CD4-positive, alpha-beta T cell treated with Interleukin-21 for 1 hour (primary cell): Measurements from ENCODE around the gene FIGLA.

ENCODE experiments used
- DNase-seq: peaks from one replicate; pipeline ENCODE4 v3.0.0-alpha.2; 2020

Gene FIGLA

DNA sequence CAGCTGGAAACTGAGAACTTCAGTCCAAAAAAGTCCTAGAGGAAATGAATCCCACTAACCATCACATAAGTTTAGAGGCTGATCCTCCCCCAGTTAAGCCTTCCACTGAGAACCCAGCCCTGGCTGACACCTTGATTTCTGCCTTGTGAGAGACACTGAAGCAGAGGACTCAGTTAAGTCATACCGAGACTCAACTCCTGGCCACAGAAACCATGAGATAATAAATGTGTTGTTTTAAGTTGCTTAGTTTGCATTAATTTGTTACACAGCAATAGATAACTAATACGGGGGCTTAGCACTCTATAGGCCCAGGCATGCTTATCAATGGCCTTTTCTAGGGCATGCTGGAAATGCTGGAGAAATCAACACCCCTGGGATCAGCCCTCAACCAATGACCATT lies 19.0 kb downstream of the FIGLA start:
- DNase-seq, result no peak

DNA sequence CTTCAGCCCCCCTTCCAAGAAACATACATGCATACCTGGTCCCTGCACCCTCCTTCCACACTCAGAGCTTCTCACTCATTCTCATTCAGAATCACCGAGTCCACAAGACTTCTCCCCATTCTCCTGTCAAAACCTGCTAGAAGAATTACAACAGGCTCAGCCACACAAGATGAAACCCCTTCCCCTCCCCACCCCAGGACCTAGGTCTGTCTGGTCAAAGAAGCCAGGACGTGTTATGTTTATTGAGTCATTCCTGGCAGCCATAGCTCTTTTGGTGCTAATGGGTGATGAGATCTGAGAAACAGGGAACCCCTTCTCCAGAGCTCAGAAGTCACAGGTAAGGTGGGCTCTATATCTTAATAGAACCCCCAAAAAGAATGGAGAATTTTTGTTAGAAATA lies 21.0 kb downstream of the FIGLA start:
- no peak for DNase-seq

DNA sequence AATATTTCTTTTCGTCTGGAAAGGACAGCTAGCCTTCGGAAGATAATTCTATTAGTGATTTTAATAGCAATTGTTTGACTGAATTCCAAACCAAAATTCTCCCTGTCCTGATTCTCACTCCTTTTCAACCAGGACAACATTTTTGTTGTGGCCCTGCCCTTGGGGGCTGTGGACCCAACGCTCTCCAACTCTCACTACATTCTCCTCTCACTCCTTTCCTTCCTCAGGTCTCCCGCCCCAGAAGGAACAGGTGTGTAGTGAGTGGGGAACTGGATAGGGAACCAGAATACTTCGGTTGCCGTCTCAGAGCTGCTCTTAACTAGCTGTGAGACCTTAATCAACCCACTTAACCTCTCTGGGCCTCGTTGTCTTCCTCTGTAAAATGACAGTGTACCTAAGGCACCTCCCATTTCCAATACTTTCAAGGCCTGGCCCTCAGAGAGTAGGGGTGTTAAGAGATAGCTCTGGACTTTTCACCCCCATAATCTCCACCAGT lies 21.8 kb downstream of the FIGLA start:
- DNase-seq, result no peak

DNA sequence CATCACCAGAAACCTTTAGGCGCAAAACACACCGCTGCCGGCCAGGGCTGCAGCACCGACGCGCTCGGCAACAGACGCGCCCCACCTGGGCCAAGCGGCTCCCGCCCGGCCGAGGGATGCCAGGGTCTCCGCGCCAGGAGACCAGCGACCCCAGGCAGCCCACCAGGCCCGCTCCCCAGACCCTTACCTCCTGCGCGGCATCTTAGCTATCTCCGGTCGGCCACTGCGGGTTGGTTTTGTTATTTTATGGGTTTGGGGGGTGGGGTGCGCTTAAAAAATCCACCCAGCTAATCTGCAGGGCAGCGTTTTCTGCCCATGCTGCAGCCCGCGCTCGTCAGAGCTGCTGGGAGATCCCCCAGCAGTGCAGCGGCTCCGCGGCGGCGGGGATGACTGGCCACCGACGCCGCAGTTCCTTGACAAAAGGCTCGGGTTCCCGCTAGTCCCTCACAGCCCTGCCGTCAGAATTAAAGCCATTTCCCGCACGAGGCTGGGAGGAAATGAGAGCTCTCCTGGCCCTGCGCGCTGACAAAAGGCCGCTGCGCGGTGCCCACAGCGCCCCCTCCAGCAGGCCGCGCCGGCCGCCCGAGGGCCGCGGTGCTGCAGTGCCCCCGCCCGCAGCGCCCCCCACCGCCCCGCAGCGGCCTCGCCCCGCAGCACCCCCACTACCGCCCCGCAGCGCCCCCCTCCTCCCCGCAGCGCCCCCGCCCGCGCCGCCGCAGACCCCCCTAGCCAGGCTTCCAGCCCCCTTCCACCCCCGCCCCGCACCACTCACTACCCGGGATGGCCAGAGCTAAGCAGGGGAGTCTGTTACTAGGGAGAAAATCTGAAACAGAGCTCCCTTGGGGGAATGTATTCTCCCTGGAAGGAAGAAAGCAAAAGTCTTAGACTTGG lies 22.5 kb downstream of the FIGLA start, which contains the start of gene ADD2:
TSS of gene ADD2 (minus strand) at position 502 of the 891 bp plus-strand sequence. CDS start 61,792 bp downstream, outside the sequence.
- DNase-seq, result peak; percentile 41

DNA sequence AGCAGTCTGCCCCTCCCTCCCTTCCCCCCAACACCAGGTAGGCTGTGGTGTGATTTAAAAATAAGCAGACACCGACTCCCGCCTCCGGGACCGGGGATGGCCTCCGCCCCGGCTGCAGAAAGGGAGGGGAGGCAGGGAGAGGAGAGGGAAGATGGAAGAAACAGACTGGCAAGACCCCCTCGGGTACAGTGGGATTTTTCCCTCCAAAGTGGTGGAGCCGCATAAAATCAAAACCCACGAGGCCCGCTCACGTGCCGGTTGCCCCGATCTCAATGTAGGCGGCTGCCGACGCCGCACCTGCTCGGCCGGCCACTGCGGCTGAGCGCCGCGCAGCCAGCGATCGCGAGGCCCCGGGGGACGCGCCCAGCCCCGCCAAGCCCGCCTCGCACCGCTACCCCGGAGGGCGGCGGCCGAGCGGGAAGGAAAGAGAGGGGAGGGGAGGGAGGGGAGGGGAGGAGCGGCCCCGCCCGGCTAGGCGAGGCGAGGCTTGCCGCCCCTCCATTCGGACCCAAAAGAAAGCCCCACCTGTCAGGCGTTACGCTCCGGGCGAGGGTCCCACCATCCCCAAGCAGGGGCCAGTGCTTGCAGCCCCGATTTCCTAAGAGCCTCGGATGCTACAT lies 23.3 kb downstream of the FIGLA start:
- DNase-seq, result no peak

DNA sequence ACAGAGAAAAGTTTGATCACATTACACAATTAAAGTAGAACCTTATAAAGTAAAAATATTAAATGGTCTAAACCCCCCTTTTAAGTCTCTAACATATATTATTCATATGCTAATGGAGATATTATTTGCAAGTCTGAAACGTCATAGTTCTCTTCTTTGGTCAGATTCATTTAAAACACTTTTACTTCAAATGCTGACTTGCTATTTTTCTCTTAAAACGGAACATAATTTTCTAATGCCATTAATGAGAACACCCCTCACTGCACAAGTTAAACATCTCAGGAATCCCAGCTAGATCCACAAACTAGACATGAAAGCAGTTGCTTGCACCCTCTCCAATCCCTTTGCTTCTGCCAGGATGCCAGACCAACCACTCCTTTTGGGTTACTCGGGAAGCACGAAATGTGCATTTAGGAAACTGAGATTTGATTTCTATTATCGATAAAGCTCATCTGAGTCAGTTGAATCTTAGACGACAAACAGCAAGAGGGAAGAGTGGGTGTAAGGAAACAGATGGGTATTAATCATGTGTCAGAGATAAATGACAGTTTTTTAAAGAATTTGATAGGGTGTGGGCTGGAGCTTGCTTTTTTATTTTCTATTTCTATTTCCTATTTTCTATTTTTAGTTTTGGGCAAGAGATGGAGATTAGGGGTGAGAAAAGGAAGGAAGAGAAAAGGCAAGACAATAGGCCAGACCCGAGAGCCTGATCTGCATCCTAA lies 23.9 kb downstream of the FIGLA start:
- DNase-seq, result no peak

DNA sequence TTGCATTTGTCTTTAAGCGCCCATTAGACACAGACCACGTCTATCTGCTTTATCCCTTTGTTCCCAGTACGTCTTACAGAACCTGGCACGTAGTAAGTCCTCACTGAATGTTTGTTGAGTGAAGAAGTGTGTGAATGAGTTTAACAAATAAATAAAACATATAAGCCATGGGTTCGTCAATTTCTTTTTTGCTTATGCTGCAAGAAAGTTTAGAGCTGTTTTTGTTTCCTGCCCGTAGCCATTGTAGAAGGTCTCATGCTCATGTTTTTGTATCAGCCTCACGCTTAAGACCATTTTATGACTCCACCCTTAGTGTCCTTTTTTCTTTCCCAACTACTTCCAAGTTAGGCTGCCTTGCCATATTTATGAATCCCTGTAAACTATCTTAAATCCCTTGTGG lies 24.9 kb downstream of the FIGLA start:
- no peak for DNase-seq

DNA sequence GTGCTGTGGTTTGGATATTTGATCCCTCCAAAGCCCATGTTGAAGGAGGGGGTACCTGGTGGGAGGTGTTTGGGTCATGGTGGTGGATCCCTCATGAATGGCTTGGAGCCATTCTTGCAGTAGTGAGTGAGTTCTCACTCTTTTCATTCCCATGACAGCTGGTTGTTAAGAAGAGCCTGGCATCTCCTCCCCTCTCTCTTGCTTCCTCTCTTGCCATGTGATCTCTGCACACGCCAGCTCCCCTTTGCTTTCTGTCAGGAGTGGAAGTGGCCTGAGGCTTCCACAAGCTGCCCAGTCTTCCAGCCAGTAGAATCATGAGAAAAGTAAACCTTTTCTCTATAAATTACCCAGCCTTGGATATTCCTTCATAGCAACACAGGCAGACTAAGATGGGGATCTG lies 31.0 kb downstream of the FIGLA start:
- DNase-seq, result no peak

DNA sequence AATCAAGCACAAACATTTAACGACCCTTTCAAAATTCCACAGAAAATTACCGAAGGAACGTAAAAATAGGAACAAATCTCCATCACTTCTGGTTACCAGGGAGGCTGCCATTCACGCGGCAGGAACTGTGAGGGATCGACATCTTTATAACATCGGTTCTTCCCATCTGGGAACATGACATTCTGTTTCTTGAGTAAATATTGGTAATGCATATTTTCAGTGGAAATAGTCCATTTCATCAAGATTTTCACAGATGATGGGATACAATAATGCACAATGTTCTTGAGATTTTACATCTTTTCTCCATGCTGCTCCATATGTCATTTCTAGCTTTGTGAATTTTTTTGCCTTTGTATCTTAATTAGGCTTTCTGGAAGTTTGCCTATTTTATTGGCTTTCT lies 32.5 kb downstream of the FIGLA start:
- no peak for DNase-seq

DNA sequence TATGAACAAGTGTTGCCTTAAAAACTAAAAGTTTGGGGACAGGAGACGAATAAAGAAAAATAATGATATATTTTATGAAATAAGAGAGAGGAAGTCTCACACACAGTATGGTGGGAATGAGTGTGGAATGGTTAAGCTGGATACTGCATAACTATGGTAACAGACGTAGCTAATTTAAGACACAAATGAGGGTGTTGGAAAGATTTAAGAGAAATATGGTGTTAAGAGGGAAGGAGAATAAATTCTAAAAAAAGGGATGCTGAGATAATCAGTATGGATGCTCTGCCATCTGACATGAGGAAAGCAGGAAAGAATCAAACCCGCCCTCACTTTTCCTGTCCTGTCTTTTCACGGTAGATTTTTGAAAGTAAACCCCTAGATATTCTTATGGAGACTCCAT lies 33.1 kb downstream of the FIGLA start:
- no peak for DNase-seq

DNA sequence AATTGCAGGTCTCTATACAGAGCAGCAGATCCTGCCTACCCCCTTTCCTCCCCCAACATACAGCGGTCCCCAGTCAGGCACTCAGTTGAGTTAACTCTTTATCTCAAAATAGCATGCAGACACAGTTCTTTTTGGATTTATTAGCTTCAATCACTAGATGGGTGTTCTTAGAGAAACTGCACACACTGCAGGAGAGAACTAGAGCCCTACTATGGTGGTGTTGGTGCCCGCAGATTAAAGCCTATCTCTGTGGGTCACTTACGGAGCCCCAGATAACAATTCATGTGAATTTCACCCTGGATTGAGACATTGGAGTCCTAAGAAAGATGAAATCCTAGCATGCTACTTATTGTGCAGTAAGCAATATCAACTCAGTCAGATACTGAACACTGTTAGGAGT lies 34.3 kb downstream of the FIGLA start:
- DNase-seq, result no peak

DNA sequence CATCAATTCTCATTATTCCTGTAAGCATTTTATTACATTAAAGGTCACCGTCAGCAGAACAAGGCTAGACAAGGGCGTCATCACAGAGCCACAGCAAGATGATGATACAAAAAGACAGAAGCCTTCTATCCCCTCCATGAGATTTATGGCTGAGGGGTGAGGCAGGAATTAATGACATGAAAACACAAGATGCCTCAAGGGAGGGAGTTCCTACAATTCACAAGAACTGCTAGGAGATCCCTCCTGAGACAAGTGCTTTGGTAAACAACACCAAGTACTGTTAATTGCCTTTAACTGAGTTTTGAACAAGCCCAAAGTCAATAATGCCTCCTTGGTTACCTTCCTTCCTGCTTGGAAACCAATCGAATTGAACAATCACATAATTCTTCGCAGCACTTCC lies 36.5 kb downstream of the FIGLA start:
- no peak for DNase-seq

DNA sequence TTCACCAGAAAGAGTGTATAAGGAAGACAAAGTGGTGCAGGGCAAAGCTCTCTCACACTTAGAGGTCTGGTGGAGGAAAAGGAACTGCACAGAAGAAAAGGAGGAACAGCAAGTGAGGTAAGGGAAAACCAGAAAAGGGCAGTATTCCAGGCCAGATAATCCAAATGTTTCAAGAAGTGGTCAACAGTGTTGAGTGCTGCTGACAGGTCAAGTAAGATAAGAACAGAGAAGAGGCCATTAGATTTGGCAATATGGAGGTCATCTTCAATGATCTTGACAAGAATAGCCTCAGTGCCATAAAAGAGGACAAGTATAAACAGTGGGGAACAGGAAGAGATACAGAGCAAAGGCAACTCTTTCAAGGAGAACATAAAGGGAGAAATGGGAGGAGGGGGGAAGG lies 37.4 kb downstream of the FIGLA start:
- DNase-seq, result no peak

DNA sequence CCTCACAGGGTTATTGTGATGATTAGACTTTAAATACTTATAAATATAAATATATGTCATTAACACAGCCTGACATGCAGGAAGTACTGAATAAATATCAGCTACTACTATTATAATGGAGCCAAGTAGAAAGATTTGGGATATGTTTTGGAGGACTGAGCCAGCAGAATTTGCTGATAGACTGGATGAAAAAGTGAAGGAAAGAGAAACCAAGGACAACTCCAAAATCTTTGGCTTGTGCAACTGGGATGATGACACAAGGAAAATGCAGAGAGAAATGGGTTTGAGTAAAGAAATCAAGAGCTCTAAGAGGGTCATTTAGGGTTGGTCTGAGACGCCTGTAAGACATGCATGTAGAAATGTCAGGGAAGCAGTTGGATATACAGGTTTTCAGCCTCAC lies 38.0 kb downstream of the FIGLA start:
- no peak for DNase-seq

DNA sequence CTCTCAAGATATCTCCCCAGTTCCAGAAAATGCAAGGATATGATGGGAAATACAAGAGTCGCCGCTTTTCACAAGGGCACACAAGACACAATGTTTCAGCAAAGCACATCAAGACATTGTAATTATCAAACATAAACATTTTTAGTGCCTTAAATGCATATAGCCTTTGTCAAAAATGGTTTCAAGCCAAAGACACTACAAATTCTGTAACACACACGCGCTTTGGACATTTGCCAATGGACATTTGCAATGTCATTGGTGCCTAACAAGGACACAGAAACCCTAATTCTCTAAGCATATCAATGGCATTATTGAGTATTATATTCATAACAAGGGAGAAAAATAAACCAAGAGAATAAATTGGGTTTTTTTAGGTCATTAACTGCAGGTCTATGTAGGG lies 38.6 kb downstream of the FIGLA start:
- DNase-seq, result no peak

DNA sequence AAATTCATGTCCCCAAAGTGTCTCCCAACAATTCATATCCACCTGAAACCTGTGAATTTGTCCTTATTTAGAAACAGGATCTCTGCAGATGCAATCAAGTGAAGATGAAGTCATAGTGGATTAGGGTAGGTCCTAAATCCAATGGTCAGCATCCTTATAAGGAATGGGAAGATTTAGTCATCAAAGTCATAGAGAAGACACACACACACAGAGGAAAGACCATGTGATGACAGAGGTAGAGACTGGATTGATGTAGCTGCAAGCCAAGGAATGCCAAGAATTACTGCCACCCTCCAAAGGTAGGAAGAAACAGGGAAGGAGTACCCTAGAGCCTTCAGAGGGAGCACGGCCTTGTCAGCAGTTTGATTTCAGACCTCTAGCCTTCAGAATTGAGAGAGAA lies 40.1 kb downstream of the FIGLA start:
- DNase-seq, result no peak

DNA sequence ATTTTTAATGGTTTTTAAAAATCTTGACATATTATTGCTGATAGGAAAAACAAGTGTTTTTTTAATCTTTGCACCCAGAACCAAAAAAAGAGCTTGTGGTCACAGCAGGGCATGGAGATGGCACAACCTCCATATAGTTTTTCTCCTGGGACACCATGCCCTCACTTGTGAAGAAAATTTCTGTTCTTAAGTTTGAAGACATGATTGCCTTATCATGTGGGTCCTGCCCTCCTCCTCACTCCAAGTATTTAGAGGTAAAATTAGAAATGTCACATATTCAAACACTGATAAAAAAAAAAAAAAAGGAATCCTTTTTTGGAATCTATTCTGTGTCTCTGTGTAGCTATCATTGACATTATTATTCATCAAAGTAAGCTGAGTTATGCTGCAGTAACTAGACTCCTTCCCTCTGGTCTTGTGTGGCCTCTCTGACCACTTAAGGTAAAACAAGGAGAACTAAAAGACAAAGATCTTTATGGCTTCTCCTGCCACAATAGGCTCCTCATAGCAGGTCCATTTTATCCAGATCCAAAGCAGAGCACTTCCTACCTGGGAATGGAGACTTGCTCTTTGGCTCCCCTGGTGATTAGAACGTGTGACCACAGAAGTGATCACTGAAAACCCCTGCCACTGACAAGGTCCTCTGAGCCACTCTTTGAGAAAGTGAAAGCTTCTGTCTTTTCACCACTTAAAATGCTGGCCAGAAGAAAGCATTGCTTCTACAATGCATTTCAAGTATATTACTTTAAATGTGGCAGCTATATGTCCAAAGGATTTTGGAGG lies 42.2 kb downstream of the FIGLA start:
- no peak for DNase-seq

DNA sequence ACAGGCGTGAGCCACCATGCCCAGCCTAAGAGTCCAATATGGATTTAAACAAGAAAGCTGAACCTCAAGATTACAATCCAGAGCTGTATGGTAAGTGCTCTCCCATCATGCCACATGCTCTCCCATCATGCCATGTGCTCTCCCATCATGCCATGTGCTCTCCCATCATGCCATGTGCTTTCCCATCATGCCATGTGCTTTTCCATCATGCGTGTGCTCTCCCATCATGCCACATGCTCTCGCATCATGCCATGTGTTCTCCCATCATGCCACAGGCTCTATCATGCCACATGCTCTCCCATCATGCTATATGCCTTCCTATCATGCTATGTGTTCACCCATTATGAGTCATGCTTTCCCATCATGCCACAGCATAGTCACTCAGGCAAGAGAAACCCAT lies 43.2 kb downstream of the FIGLA start:
- DNase-seq, result no peak

DNA sequence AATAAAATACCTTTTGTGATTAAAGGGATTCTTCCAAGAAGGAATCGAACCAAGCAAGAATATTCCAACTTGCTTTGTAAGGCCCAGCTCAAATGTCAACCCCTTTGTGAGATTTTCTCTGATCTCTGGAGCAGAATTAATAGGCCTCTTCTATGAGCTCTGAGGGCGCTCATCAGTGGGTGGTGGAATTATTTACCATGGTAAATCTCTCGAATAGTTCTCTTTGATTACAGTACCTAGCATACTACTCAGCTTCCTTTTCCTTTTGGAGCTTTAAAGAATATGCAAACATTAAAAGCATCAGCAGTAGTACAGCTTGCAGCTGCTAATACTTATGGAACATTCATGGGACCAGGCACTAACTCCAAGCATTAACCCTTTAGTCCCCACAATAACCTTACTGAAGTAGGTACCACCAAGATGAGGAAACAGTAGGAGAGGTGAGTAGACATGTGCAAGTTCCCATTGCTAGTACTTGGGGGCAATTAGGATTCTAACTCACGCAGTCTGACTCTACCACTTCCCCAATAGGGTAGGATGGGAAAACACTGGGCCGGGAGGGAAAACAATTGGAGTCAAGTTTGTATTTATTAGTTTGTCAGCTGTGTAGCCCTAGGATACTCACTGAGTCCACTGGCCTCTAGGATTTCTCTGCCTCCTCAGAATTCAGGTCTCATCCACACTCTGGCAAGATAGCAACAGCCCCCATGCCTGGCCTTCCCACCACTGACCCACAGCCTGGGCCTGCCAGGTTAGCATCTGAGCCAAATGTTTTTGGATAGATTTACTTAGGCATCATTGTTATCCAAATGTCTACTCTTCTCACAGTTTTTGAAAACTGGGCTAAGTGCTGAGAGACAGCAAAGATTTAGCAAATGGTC lies 44.1 kb downstream of the FIGLA start:
- DNase-seq, result no peak

DNA sequence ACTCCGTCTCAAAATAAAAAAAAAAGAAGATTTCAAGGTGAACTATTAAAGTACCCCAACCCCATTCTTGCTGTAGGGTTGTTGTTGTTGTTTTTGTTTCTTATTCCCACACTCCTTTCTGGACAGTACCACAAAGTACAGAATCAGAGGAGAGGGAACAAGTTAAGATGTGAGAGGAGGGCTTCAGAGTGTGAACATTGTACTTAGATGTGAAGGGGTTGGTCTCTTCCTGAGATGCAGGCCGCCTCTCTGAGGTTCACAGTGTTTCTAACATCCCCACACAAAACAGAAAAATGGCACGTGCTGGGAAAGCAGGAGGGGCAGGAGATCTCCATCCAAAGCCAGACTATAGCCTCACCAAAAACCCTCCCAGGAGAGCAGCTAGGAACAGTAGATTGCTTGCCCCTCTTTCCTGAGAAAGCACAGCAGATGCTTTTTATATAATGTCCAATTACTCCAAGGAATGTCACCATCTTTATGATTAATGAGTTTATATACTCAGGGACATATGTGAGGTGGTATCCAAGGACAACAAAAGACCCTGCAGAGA lies 45.1 kb downstream of the FIGLA start:
- no peak for DNase-seq

DNA sequence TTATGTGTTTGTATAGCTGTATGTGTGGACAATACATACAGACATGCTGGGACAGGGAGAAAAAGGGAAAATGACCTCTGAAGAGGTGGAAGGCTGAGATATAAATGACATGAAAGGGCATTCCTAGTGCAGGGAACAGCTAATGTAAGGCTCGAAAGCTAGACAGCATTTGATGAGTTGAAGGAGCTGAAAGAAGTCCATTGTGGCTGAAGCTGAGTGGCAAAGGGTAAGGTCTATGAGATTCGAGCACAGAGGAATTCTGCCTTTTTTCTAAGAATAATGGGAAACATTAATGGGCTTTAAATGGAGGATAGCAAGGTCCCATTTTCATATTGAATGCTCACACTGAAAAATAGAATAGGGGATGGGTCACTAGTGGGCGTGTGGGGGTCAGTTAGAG lies 46.0 kb downstream of the FIGLA start:
- no peak for DNase-seq

DNA sequence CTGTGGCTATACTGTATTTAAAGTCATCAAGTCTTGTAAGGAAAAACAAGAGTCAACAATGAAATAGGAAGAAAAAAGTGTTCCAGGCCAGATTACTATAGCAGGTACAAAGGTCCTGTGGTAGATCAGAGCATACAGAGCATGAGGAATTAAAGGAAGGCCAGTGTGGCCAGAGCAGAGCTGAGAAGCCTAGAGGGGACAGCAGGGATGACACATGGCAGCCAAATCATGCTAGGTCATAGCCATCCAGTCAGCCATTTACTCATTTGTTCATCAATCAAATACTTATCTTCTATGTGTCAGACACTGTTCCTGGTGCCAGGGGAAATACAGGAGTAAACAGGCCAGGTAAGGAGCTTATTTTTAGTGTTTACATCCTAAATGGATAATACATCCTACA lies 46.8 kb downstream of the FIGLA start:
- DNase-seq, result no peak
